Cerebellar nuclear complex (tissue), 1 donor: ENCODE results near the gene GTF2H4.
A peak's percentile ranks its signal among the peaks of the same experiment; 100 is the strongest.
"Not testable (repeated sequence)": the region's sequence is repeated elsewhere in the genome, so short reads cannot be mapped to it uniquely, and the experiment has no call there.

ENCODE experiments used
- DNase-seq, 2 experiments: peaks; one replicate each; lab custom pipeline; 2025; lab: John Stamatoyannopoulos, UW

GTF2H4 gene

DNA sequence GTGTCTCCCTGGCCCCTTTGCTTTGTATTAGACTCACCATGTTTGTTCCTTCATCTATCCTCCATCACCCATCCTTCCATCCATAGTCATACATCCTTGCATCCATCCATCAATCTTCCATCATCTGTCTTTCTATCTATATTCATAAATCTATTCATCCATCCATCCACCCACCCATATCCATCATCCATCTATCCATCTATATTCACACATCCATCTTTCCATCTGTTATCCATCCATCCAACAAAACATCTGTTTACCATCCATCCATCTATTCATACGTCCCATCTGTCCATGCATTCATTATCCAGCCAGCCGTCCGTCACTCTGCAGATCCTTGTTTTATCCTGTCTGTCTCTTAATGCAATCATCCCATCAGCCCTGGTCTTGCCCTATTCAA is 13.1 kb upstream of the GTF2H4 start:
- DNase-seq: no peak

DNA sequence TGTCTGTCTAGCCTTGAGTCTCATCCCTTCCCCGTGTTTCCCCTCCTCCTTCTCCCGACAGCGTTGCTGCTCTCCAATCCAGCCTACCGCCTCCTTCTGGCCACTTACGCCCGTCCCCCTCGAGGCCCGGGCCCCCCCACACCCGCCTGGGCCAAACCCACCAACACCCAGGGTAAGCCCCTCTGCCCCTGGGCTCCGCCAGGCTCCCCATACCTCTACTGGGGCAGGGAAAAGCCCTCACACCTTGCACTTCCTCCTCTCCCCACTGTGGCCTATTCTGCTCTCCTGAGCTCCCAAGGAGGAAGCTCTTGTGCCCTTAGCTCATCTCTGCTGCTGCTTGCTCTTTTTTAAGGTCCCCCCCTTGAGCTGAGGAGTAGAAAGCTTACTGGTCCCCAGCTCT is 12.7 kb upstream of the GTF2H4 start:
- DNase-seq: no peak

DNA sequence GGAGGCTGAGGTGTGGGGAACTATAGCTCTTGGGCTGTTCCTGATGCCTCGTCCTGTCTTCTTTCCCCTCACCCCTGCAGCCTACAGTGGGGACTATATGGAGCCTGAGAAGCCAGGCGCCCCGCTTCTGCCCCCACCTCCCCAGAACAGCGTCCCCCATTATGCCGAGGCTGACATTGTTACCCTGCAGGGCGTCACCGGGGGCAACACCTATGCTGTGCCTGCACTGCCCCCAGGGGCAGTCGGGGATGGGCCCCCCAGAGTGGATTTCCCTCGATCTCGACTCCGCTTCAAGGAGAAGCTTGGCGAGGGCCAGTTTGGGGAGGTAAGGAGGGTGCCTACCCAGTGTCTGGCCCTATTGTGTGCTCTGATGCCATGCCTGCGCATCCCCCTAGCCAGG is 11.5 kb upstream of the GTF2H4 start:
- no peak for DNase-seq

DNA sequence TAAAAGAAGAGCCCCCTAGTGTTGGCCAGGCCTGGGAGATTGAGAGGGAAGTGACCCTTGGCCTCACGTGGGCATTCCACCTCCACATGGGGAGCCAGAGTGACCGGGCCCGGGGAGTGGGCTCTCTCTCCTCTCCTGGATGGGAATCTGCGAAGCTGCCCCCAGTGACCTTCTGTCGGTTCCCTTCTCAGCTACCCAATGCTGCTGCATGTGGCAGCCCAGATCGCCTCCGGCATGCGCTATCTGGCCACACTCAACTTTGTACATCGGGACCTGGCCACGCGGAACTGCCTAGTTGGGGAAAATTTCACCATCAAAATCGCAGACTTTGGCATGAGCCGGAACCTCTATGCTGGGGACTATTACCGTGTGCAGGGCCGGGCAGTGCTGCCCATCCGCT is 10.1 kb upstream of the GTF2H4 start:
- no peak for DNase-seq

DNA sequence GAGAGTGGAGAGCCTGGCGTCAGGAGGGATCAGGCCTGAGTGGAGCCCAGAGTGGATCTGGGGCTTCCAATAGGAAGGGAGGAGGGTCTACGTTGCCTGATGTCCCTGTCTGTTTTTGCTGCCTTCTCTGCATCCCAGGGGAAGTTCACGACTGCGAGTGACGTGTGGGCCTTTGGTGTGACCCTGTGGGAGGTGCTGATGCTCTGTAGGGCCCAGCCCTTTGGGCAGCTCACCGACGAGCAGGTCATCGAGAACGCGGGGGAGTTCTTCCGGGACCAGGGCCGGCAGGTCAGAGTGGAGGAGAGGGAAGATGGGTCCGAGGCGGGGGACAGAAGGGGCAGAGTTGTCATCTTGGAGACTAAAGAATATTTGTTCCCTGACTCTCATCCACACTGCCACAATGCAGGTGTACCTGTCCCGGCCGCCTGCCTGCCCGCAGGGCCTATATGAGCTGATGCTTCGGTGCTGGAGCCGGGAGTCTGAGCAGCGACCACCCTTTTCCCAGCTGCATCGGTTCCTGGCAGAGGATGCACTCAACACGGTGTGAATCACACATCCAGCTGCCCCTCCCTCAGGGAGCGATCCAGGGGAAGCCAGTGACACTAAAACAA is 9.2 kb upstream of the GTF2H4 start:
- no peak for DNase-seq

DNA sequence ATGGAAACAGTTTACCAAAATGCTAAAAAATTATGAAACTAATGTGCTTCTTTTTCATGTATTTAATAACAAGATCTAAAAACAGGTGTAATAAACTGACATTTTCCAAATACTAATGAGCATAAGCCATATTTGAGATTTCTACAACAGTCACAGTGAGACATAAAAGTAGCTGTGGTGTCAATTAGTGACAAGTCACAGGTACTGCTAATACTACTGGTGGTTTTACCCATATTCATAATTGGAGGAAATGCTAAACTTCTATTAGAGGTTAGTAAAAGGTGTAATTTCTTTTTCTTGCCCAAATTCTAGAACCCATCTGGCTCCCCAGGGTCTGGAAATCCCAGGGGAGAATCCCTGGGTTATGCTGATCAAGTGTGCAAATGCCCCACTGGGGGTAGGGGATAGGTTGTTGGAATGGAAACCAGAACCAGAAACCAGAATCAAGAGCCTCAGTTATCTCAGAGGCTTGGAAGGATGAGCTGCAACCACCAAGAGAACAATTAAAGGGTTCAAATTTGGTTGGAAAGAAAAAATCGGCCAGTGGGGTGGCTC is 7.1 kb upstream of the GTF2H4 start:
- no peak for DNase-seq

DNA sequence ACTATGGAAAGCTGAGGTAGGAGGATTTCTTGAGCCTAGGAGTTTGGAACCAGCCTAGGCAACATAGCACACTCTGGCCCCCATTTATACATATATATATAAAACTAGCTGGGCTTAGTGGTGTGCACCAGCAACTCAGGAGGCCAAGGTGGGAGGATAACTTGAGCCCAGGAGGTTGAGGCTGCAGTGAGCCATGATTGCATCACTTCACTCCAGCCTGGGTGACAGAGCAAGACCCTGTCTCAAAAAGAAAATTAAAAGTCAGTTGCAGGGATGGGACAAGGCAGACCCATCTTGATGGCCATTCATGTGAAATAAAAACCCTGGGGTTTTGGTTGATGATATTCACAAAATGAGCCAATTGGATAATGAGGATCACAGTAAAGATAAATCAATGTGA is 6.6 kb upstream of the GTF2H4 start:
- DNase-seq: no peak

DNA sequence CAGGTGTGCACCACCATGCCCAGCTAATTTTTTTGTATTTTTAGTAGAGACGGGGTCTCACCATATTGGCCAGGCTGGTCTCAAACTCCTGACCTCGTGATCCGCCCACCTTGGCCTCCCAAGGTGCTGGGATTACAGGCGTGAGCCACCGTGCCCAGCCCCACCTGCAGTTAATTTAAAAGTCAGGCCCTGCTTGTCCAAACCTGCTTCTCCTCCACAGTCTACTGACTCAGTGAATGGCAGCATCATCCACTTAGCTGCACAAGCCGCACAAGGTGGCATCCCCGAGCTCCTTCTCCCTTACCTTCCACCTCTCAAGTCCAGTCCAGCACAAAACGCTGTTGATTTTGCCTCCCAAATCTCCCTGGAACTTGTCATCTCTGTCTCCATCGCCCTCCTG is 5.8 kb upstream of the GTF2H4 start:
- not testable (repeated sequence) for DNase-seq

DNA sequence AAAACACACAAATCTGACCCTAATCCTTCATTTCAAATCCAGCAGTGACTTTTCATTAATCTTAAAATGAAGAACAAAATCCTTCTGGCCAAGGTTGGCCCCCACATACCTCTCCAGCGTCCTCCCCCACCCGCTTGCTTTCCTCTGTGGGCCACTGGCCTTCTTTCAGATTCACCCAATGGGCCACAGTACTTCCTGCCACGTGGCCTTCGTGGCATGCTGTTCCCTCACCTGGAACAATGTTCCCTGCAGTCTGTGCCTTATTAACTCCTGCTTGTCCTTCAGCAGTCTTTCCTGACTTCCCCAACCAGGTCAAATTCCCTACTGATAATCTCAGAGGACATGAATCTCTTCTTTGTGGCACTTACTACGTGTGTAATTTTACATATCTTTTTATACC is 5.3 kb upstream of the GTF2H4 start:
- no peak for DNase-seq

DNA sequence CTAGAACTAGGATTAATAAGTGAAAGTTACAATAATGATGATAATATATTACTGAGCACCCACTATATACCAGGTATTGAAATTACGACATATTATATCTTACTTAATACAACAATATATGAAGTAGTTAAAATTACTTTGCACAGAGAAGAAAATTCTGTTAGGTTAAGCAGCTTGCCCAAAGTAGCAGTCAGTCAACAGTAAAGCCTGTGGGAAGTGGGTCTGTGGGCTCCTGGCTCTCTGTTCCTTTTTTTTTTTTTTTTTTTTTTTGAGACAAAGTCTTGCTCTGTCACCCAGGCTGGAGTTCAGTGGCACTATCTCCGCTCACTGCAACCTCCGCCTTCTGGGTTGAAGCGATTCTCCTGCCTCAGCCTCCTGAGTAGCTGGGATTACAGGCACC is 4.8 kb upstream of the GTF2H4 start:
- no peak for DNase-seq

DNA sequence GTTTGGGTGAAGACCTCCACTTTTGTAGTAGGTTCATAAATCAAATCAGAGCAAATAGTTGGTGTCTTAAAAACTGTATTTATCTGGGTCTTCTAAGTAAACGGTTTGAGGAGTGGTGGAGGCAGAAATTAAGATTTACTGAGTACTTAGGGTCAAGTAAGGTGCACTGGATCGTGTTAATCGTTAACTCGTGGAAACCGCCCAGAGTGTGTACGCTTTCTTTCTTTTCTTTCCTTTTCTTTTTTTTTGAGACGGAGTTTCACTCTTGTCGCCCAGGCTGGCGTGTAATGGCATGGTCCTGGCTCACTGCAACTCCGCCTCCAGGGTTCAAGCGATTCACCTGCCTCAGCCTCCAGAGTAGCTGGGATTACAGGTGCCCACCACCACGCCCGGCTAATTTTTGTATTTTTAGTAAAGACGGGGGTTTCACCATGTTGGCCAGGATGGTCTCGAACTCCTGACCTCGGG is 683 bp upstream of the GTF2H4 start:
- not testable (repeated sequence) for DNase-seq

DNA sequence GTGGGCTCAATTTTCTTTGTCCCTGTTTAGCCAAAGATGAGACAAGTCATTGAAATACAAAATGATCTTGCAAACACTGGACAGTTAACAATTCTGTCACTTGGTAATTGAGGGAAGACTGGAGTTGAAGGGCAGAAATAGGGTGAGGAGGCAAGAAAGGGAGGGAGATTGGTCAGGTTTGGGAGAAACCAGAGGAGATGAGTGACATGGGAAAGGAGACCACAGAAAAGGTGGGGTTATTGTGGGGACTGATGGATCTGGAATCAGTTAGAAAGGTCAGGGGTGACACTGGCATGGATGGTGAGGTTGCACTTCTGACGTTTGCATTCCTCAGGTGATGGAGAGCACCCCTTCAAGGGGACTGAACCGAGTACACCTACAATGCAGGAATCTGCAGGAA is 693 bp downstream of the GTF2H4 start:
- DNase-seq: no peak

DNA sequence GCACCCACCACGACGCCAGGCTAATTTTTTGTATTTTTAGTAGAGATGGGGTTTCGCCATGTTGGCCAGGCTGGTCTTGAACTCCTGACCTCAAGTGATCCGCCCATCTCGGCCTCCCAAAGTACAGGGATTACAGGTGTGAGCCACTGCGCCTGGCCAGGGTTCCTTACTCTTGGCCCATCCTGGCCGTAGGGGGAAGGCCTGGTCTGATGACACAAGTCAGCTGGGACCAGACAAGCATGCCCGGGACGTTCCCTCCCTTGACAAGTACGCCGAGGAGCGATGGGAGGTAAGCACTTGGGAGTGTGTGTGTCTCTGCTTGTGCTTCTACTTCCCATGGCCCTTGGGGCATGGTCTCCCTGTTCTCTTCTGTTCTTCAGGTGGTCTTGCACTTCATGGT is 2.5 kb downstream of the GTF2H4 start:
- DNase-seq: not testable (repeated sequence)

DNA sequence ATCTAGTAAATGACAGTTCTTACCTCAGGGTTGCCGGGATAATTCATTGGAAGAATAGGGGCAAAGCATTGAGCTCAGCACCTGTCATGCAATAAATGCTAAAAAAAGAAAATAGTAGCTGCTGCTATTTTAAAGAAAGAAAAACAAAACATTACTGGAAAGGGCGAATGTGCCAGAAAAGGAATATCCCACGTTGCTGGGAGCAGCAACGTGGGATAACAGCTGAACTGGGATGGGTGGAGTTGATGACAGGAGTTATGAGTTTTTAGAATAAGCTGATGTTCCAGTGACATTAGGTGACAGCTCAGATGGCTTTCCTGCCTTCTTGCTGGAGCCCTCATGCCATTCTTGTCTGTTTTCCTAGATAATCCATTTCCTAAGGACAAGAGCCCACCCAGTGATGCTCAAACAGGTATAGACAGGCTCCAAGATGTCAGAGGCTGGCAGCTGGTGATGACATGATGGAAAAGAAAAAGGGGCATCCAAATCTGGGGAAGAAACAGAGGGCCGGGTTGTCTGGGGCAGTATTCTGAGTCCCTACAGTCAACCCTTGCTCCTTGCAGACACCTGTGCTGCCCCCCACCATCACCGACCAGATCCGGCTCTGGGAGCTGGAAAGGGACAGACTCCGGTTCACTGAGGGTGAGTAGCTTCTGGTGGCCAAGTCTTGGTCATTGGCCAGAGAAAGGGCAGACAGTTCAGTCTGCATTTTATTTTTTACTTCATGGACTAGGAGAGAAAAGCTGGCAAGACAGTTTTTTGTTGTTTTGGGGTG is 4.9 kb downstream of the GTF2H4 start:
- DNase-seq: no peak

DNA sequence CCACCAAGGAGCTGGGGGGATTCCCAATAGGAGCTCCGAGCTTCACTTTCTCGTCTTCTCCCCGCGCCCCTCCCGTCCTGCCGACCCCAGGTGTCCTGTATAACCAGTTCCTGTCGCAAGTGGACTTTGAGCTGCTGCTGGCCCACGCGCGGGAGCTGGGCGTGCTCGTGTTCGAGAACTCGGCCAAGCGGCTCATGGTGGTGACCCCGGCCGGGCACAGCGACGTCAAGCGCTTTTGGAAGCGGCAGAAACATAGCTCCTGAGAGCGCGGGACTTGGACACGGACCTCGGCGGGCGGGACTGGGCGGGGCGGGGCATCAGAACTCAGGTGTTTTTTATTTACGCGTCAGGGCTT is 5.7 kb downstream of the GTF2H4 start:
- no peak for DNase-seq

DNA sequence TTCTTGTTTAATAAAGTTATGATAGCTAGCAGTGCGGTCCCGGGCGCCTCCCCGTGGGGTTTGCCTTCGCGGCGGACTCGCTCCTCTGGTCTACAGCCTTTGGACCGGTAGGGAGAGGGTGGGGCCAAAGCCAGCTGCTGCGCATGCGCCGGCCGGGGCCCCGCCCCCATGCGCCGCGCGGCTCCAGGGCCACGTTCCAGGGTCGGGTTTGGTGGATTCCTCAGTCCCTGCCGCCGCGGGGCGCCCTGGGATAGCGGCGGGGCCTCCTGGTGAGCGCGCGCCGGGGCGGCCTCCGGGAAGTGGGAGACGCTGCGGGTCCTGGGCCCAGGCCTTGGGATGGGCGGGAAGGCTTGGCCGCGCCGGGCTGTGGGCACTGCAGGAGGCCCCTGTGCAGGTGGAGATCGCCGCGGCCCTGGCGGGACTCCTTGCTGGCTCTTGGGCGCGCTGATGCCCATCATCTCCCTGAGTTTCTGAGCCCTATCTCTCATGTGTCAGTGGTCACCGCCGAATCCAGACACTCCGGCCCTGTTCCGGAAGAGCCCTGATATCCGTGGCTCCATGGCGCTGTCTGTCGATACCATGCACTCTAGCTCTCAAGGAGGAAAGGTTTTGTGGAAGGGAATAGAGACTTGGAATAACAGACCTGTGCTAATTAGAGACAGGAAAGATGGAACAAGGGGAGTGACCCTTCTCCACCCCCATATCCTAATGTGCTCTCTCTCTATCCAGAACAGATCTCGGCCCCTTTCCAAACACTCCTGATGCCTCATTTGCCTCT is 6.3 kb downstream of the GTF2H4 start, which contains the start of gene VARS2:
TSS of gene VARS2 (plus strand) at position 163 of the 778 bp plus-strand sequence. CDS start at position 762, 599 bp downstream.
- peak in 1 of 2 experiments; percentile 69 for DNase-seq

DNA sequence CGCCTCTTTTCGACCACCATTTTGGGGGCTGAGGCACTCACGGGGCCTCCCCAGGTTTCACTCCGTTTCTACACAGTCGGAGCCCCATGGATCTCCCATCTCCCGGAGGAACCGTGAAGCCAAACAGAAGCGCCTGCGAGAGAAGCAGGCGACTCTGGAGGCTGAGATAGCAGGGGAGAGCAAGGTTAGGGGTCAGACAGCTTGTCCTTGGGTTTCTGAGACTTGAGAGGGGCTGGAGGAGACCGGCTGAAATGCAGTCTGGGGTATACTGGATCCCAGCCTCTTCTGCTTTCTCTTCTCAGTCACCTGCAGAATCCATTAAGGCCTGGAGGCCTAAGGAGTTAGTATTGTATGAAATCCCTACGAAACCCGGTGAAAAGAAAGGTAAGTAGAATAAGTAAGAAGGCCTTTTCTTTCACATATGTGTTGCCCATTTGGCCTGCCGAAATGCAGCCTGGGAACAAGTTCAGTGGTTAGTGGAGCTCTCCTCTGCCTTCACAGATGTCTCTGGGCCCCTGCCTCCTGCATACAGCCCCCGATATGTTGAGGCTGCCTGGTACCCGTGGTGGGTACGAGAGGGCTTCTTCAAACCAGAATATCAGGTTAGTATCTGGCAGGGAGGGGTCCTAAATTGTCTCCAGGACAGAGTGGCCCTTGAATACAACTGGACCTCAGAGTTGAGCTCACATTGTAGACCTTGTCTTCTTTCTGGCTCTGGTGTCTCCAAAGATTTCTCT is 7.0 kb downstream of the GTF2H4 start:
- DNase-seq: peak in 1 of 2 experiments; percentile 2

DNA sequence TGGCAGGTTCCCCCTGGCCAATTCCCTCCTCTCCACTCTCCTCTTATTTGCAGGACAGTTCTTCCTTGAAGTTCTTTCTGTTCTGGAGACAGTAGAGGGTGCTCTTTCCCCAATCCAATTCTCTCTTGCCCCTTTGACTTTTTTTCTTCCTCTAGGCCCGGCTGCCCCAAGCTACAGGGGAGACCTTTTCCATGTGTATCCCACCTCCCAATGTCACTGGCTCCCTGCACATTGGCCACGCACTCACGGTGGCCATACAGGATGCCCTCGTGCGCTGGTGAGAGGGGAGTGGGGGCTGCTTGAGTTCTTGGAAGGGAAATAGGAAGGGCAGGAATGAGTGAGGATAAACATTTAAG is 7.6 kb downstream of the GTF2H4 start:
- peak in 1 of 2 experiments; percentile 1 for DNase-seq

DNA sequence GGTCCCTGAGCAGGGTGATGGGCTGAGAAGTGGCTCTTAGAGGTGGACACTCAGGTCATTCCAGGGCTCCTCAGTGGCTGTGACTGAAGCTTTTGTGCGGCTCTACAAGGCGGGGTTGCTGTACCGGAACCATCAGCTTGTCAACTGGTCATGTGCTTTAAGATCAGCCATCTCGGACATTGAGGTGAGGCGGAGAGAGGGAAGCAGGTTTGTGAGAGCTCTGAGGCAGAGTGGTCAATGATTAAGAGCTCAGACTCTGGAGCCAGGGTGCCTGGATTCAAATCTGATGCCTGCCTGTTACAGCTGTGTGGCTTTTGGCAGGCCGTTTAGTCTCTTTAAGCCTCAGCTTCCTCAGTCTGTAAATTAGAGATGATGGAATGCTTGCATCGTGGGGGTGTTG is 9.0 kb downstream of the GTF2H4 start:
- DNase-seq: no peak

DNA sequence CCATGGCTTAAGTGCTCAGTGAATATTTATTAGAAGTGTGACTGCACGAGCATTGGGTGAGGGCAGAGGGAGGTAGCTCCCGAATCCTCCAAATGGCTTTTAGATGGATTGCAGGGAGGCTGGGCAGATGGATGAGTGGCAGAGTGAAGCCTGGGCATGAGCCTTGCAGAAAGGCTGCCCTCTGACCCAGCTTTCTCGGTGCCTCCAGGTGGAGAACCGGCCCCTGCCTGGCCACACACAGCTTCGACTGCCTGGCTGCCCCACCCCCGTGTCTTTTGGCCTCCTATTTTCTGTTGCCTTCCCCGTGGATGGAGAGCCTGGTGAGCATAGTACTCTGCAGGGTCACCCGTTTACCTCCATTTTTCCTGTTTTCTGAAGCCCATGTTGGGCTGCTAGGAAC is 9.5 kb downstream of the GTF2H4 start:
- DNase-seq: no peak

DNA sequence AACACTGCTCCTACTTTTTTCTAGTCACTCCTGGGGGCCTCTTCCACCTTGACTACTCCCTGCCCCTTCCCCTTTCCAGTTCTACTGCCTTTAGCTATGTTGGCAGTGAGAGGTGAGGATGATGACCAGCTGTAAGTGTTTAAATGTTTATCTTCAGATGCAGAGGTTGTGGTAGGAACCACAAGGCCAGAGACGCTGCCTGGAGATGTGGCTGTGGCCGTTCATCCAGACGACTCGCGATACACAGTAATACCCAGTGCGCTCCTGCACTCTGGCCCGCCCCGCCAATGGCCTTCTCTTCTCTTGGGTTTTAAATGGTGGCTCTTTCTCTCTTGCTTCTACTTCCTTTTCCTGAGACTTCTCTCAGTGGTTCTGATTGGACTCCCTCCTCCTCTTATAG is 10.7 kb downstream of the GTF2H4 start:
- no peak for DNase-seq

DNA sequence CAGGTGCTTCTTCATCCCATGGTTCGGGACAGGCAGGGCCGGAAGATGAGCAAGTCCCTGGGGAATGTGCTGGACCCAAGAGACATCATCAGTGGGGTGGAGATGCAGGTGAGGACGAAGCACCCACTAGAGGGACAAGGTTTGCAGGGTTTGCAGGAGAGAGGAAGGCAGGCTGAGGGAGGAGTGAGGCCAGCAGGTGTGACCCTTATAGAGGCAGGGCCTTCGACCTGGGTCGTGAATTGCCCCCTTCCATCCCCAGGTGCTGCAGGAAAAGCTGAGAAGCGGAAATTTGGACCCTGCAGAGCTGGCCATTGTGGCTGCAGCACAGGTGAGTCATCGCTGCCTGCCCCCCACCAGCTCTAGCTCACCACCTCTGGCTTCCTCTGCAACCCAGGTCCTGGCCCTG is 14.4 kb downstream of the GTF2H4 start:
- DNase-seq: no peak
